ENCODE measurements around the gene HSD17B8. TPM values are rescaled to one million over a fixed set of nuclear protein-coding genes. Genes with fewer than 3 reads are reported as not detected.
A peak's percentile ranks its signal among the peaks of the same experiment; 100 is the strongest.

Gene HSD17B8
- total RNA-seq, 1 experiment from 2014 or later: 4.2 TPM

DNA sequence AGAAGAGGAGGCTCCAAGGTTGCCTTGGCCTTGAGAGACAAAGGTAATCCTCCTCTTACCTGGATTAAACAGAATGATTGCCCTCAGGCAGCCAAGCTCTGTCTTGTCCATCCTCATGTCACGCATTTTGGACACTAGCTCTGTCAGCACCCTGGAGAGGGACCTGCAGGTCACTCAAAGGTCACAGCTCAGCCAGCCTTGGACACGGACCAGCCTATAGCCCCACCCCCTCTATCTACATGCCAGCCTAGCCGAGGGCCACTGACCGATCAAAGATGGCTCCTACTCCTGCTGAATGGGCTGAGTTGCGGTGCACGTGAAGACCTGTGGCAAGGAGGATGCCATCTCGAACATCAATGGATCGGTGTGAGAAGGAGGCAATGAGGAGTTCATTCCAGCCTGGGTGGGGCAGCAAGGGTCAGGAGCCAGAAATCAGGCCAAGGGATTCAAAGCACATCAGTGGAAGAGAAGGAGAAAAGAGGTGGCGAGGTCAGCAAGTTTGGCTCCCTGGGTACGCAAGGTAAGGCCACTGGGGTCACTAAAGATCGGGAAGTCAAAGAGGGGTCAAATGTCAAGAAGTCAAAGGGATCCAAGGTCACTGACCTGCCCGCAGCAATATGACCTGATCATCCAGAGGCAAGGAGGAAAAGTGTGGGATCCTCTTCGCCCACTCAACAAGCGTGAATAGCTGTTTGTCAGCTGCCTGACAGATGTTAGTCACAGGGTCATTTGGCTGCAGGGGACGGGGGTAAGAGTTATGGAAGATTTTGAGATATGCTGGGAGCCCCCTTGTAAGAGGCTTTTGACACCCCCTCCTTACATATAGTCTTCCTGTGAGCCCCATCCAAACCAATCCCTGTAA is 8.9 kb upstream of the HSD17B8 start:
- Histone ChIP-seq H3K36me3 (ENCODE audit: low read depth, low read length) (peaks cover 27% of the 10 kb centered on the region), H3K27me3 (ENCODE audit: low read length) (no peaks in the 10 kb centered on the region), H3K79me2 (ENCODE audit: low read length) (peaks cover 29% of the 10 kb centered on the region), H4K20me1 (ENCODE audit: low read length) (peaks cover 5% of the 10 kb centered on the region; the same call in 1 of the 2 replicates), H2AFZ (ENCODE audit: low read length) (no peak overlapping the region), H3K27ac (ENCODE audit: low read length) (no peak overlapping the region), H3K9me3 (ENCODE audit: low read length) (no peaks in the 10 kb centered on the region), H3K9ac (ENCODE audit: low read length) (no peak overlapping the region), H3K4me1 (ENCODE audit: insufficient read depth, low read length) (0 out of 2 replicates have a peak, but pooled peaks cover 5% of the 10 kb centered on the region), H3F3A (ENCODE audit: low read length, unreplicated experiment) (no peaks in the 10 kb centered on the region), H3K9me2 (replicated peaks; ENCODE audit: low read length) (no peaks in the 10 kb centered on the region), H3K4me2 (ENCODE audit: low read length) (no peak overlapping the region), H3K4me3 (ENCODE audit: low read length) (no peak overlapping the region)
- ChIA-PET POLR2A (ENCODE audit: unreplicated experiment) (no interaction called here), CTCF (no interaction called here)
- no TSS peak for BruUV-seq (replicated peaks)
- intact Hi-C loops (cut with micrococcal nuclease): loop anchor here (5.0 kb wide), 1 partner anchor 33 kb away; no protein-coding TSS in a partner anchor
- DNase-seq (no peak), ATAC-seq (no peak)
- TF ChIP-seq, protein P1, sequence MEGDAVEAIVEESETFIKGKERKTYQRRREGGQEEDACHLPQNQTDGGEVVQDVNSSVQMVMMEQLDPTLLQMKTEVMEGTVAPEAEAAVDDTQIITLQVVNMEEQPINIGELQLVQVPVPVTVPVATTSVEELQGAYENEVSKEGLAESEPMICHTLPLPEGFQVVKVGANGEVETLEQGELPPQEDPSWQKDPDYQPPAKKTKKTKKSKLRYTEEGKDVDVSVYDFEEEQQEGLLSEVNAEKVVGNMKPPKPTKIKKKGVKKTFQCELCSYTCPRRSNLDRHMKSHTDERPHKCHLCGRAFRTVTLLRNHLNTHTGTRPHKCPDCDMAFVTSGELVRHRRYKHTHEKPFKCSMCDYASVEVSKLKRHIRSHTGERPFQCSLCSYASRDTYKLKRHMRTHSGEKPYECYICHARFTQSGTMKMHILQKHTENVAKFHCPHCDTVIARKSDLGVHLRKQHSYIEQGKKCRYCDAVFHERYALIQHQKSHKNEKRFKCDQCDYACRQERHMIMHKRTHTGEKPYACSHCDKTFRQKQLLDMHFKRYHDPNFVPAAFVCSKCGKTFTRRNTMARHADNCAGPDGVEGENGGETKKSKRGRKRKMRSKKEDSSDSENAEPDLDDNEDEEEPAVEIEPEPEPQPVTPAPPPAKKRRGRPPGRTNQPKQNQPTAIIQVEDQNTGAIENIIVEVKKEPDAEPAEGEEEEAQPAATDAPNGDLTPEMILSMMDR (conservative IDR thresholded peaks at IDR 0.05; ENCODE audit: low read depth, low read length): no peak

DNA sequence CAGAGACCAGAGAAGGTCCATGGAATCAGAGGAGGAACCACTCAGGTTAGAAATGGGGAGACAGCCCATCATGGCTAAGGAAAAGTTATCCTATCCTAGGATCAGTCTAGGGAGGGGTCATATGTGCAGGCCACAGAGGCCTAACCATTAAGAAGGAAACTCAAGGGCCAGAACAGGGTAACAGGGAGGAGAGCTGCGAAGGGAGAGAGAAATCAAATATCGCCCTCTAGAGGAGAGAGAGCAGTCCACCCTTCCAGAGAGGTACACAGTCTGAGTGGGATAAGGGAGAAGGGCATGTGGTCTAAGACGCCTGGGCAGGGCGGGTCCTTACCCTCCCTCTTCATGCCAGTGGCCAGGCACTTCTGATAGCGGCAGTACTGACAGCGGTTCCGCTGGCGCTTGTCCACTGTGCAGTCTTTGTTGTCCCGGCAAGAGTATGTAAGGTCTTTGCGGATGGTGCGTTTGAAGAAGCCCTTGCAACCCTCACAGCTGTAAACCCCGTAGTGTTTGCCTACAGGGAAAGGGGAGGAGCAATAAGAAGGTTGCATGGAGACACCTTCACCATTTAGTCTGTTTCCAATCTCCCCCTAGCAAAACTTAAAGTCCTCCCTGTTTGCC is 6.9 kb upstream of the HSD17B8 start:
- Histone ChIP-seq H3K79me2 (ENCODE audit: low read length) (peaks cover 47% of the 10 kb centered on the region), H3K4me2 (ENCODE audit: low read length) (no peak overlapping the region), H3K27ac (ENCODE audit: low read length) (no peak overlapping the region), H4K20me1 (ENCODE audit: low read length) (peaks cover 5% of the 10 kb centered on the region; the same call in 1 of the 2 replicates), H3K4me1 (ENCODE audit: insufficient read depth, low read length) (peaks cover 15% of the 10 kb centered on the region), H3K9ac (ENCODE audit: low read length) (no peak overlapping the region), H3K9me2 (replicated peaks; ENCODE audit: low read length) (no peaks in the 10 kb centered on the region), H3K27me3 (ENCODE audit: low read length) (no peaks in the 10 kb centered on the region), H3K9me3 (ENCODE audit: low read length) (no peaks in the 10 kb centered on the region), H3K36me3 (ENCODE audit: low read depth, low read length) (peaks cover 34% of the 10 kb centered on the region), H3K4me3 (ENCODE audit: low read length) (no peak overlapping the region), H3F3A (ENCODE audit: low read length, unreplicated experiment) (no peaks in the 10 kb centered on the region), H2AFZ (ENCODE audit: low read length) (no peak overlapping the region)
- no TSS peak for BruUV-seq (replicated peaks)
- DNase-seq (peak; percentile 73), ATAC-seq (peak; percentile 50)
- CTCF ChIA-PET: interaction anchor here (0.6 to 1.2 kb wide), 2 partner anchors 49 to 51 kb away, joined by 3 to 5 read pairs; no protein-coding TSS in a partner anchor
- POLR2A ChIA-PET (ENCODE audit: unreplicated experiment): interaction anchor here (0.6 kb wide), 1 partner anchor 44 kb away, joined by 4 read pairs; no protein-coding TSS in a partner anchor
- TF ChIP-seq EZH2phosphoT487 (IDR thresholded peaks at IDR 0.05; ENCODE audit: borderline replicate concordance, low read length): no peak
- TF ChIP-seq, protein P1 (conservative IDR thresholded peaks at IDR 0.05; ENCODE audit: low read depth, low read length): peak; percentile 82
- TF ChIP-seq EZH2 (IDR thresholded peaks at IDR 0.05; ENCODE audit: low read length, unreplicated experiment): no peak
- intact Hi-C loops (cut with micrococcal nuclease): loop anchor here (5.0 kb wide), 1 partner anchor 35 kb away; no protein-coding TSS in a partner anchor

All from PC-3 (cell line).